Measurements from ENCODE around the gene CUX1. TPM values are rescaled to one million over a fixed set of nuclear protein-coding genes. Genes with fewer than 3 reads are reported as not detected.

The CUX1 gene
- total and polyA plus RNA-seq, 2 of the 13 experiments (the other 11 are each of a cell fraction or from before 2014, with no cell fraction given), result 13.7 to 14.9 TPM

- H3K9me3 ChIP-seq (ENCODE audit: low read length), result no peaks in the 10 kb centered on the region
- TF ChIP-seq ZBTB3 (CRISPR knock-in tag; IDR thresholded peaks at IDR 0.05; ENCODE audit: borderline replicate concordance, low read depth) (no peak), ZSCAN31 (CRISPR knock-in tag; IDR thresholded peaks at IDR 0.05; ENCODE audit: low read depth) (no peak), SOX6 (IDR thresholded peaks at IDR 0.05) (no peak), SOX6 (CRISPR knock-in tag; IDR thresholded peaks at IDR 0.05) (no peak)
- TF ChIP-seq, protein P1, sequence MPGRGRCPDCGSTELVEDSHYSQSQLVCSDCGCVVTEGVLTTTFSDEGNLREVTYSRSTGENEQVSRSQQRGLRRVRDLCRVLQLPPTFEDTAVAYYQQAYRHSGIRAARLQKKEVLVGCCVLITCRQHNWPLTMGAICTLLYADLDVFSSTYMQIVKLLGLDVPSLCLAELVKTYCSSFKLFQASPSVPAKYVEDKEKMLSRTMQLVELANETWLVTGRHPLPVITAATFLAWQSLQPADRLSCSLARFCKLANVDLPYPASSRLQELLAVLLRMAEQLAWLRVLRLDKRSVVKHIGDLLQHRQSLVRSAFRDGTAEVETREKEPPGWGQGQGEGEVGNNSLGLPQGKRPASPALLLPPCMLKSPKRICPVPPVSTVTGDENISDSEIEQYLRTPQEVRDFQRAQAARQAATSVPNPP (CRISPR knock-in tag; IDR thresholded peaks at IDR 0.05), result no peak
- DNase-seq (ENCODE audit: low spot score) (no peak), FAIRE-seq (no peak), ATAC-seq (no peak)
- BruUV-seq (replicated peaks), result no TSS peak
- H3K27me3 ChIP-seq (ENCODE audit: control insufficient read depth in 1 of 2, insufficient read depth in 2 of 2, low read length in 2 of 2), result peaks cover 4 to 23% of the 10 kb centered on the region in 2 experiments; a peak in 4 of 5 replicates
- H2AFZ ChIP-seq (ENCODE audit: low read length), result no peak overlapping the region
- ChIA-PET POLR2A (no interaction called here), CTCF (ENCODE audit: low intra/inter-chr PET ratio, low total read pairs) (no interaction called here)
- no peak overlapping the region for H3K4me2 ChIP-seq (ENCODE audit: low read depth, low read length)
- no peaks in the 10 kb centered on the region for H3K4me1 ChIP-seq (ENCODE audit: insufficient read depth, low read length)
- no peaks in the 10 kb centered on the region for H3K36me3 ChIP-seq (replicated peaks in 1 of 2; ENCODE audit: control insufficient read depth in 1 of 2, insufficient read depth in 2 of 2, low read length in 2 of 2)
- WGBS (ENCODE audit: low lambda C conversion rate), result 4% methylated on average over 4 of the region's 4 CpGs
- no peaks in the 10 kb centered on the region for H4K20me1 ChIP-seq (ENCODE audit: insufficient read depth, low read length)
- intact Hi-C loops (cut with micrococcal nuclease; ENCODE audit: unreplicated experiment) (no loop called here), in situ Hi-C loops (cut with HindIII; ENCODE audit: extremely low pct_ligation_motif_present, low pct_unique_long_range_greater_than_20kb) (no loop called here)
- H3K27ac ChIP-seq (ENCODE audit: extremely low read length, insufficient read depth, low read length), result no peak overlapping the region
- H3K79me2 ChIP-seq (ENCODE audit: insufficient read depth, low read length), result no peaks in the 10 kb centered on the region
- no peak overlapping the region for H3K4me3 ChIP-seq (replicated peaks in 1 of 3; ENCODE audit: insufficient read depth in 1 of 3, low read depth in 2 of 3, low read length in 3 of 3)
- no peak overlapping the region for H3K9ac ChIP-seq (ENCODE audit: insufficient read depth, low read depth, low read length)
Measured at GRCh38 chr7:101772508-101773211, 44.8 kb upstream of the CUX1 start.

GRCh38 chr7:101775181-101775580, 42.2 kb upstream of the CUX1 start:
- ATAC-seq, result no peak
- CTCF ChIA-PET (ENCODE audit: low intra/inter-chr PET ratio, low total read pairs), result no interaction called here
- Histone ChIP-seq H3K27ac (ENCODE audit: extremely low read length, insufficient read depth, low read length) (no peak overlapping the region), H3K27me3 (ENCODE audit: control insufficient read depth in 1 of 2, insufficient read depth in 2 of 2, low read length in 2 of 2) (peaks cover 6 to 25% of the 10 kb centered on the region in 2 experiments; a peak in 4 of 5 replicates), H3K9me3 (ENCODE audit: low read length) (no peaks in the 10 kb centered on the region), H3K79me2 (ENCODE audit: insufficient read depth, low read length) (no peaks in the 10 kb centered on the region), H3K36me3 (replicated peaks in 1 of 2; ENCODE audit: control insufficient read depth in 1 of 2, insufficient read depth in 2 of 2, low read length in 2 of 2) (no peaks in the 10 kb centered on the region), H2AFZ (ENCODE audit: low read length) (no peak overlapping the region), H4K20me1 (ENCODE audit: insufficient read depth, low read length) (no peaks in the 10 kb centered on the region), H3K9ac (ENCODE audit: insufficient read depth, low read depth, low read length) (no peak overlapping the region), H3K4me3 (replicated peaks in 1 of 3; ENCODE audit: insufficient read depth in 1 of 3, low read depth in 2 of 3, low read length in 3 of 3) (no peak overlapping the region), H3K4me2 (ENCODE audit: low read depth, low read length) (no peak overlapping the region), H3K4me1 (ENCODE audit: insufficient read depth, low read length) (no peaks in the 10 kb centered on the region)
- no peak for DNase-seq (ENCODE audit: low spot score)
- FAIRE-seq, result no peak
- no TSS peak for BruUV-seq (replicated peaks)
- intact Hi-C loops (cut with micrococcal nuclease; ENCODE audit: unreplicated experiment) (no loop called here), in situ Hi-C loops (cut with HindIII; ENCODE audit: extremely low pct_ligation_motif_present, low pct_unique_long_range_greater_than_20kb) (no loop called here)
- 61% methylated on average over 9 of the region's 9 CpGs for WGBS (ENCODE audit: low lambda C conversion rate)
- POLR2A ChIA-PET, result no interaction called here
- TF ChIP-seq TBX3 (IDR thresholded peaks at IDR 0.05; ENCODE audit: borderline replicate concordance) (no peak), TEAD2 (CRISPR knock-in tag; IDR thresholded peaks at IDR 0.05) (no peak), KDM4B (CRISPR knock-in tag; IDR thresholded peaks at IDR 0.05) (no peak), NR2F1 (CRISPR knock-in tag; IDR thresholded peaks at IDR 0.05) (no peak), ZNF598 (CRISPR knock-in tag; IDR thresholded peaks at IDR 0.05; ENCODE audit: borderline replicate concordance) (no peak), GFI1 (CRISPR knock-in tag; IDR thresholded peaks at IDR 0.05; ENCODE audit: borderline replicate concordance) (no peak), HOXA9 (CRISPR knock-in tag; IDR thresholded peaks at IDR 0.05; ENCODE audit: borderline replicate concordance) (no peak), TERF1 (CRISPR knock-in tag; IDR thresholded peaks at IDR 0.05) (no peak)
- TF ChIP-seq, protein P2, sequence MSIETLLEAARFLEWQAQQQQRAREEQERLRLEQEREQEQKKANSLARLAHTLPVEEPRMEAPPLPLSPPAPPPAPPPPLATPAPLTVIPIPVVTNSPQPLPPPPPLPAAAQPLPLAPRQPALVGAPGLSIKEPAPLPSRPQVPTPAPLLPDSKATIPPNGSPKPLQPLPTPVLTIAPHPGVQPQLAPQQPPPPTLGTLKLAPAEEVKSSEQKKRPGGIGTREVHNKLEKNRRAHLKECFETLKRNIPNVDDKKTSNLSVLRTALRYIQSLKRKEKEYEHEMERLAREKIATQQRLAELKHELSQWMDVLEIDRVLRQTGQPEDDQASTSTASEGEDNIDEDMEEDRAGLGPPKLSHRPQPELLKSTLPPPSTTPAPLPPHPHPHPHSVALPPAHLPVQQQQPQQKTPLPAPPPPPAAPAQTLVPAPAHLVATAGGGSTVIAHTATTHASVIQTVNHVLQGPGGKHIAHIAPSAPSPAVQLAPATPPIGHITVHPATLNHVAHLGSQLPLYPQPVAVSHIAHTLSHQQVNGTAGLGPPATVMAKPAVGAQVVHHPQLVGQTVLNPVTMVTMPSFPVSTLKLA (IDR thresholded peaks at IDR 0.05), result no peak
